ENCODE data around the gene COA1.
"Not testable (repeated sequence)": the region's sequence is repeated elsewhere in the genome, so short reads cannot be mapped to it uniquely, and the experiment has no call there.

The COA1 gene

DNA sequence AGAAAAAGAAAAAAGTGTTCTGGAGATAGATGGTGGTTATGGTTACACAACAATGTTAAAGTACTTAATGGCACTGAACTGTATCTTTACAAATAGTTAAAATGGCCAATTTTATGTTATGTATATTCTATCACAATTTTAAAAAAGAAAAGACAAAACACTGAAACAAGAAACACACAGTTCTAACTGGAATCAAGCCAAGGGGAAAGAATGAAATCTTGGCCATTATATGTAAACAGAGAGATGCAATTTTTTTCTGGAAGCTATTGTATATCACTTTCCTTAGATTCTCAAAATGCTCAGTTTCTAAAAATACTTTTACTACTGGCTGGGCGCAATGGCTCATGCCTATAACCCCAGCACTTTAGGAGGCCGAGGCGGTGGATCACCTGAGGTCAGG, 4.1 kb downstream of the COA1 start:
- DNase-seq: no peak

DNA sequence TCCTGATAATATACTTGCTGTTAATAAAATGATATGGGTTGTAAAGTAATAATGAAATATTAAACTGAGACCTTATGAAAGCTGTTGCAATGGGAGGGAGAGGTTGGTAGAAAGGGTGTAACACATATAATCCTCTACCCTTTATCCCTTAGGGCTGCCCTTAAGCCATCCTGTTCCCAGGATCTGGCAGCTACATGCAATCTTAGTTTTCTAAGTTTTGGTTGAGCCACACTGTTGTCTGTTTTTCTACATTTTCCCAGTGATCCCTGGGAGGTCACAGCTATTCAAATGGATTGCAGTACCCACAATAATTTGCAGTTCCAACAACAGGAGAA, 6.3 kb downstream of the COA1 start:
- no peak for DNase-seq

DNA sequence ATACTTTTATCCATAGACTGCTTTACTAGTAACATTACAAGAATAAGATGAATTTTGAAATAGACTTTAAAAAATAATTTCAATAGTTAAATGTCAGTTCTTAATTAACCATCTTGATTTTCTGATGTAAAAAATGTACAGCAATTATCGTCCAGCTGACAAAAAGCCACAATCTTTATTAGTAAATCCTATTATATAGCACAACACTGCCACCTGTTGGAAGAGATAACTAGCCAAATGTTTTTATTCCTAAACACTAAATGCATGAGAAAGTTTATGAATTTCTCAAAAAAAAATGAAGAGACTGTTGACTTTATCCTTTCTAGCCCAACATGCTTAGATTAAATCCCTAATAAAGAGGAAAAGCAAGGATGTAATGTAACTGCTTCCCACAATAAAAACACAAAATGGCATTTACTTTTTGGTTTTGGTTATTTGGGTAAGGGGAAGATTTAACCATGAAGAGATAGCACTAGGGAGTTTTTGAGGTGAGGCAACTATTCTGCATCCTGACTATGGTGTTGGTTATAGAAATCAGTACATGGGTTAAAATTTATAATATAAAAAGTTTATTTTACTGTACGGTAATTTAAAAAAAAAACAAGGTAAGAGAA, 8.0 kb downstream of the COA1 start:
- peak; percentile 74 for DNase-seq

DNA sequence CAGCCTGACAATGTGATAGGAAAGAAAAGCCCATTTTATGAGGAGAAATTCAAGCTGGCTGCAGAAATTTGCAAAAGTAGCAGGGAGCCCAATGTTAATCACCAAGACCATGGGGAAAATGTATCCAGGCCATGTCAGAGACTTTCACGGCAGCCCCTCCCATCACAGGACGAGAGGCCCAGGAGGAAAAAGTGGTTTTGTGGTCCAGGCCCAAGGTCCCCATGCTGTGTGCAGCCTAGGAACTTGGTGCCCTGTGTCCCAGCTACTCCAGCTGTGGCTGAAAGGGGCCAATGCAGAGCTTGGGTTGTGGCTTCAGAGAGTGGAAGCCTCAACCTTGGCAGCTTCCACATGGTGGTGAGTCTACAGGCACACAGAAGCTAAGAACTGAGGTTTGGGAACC, 12.7 kb downstream of the COA1 start:
- no peak for DNase-seq

DNA sequence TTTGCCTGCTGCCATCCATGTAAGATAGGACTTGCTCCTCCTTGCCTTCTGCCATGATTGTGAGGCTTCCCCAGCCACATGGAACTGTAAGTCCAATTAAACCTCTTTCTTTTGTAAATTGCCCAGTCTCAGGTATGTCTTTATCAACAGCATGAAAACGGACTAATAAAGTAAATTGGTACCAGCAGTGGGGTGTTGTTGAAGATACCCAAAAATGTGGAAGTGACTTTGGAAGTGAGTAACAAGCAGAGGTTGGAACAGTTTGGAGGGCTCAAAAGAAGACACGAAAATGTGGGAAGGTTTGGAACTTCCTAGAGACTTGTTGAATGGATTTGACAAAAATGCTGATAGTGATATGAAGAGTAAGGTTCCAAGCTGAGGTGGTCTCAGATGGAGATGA, 13.4 kb downstream of the COA1 start:
- DNase-seq: not testable (repeated sequence)

DNA sequence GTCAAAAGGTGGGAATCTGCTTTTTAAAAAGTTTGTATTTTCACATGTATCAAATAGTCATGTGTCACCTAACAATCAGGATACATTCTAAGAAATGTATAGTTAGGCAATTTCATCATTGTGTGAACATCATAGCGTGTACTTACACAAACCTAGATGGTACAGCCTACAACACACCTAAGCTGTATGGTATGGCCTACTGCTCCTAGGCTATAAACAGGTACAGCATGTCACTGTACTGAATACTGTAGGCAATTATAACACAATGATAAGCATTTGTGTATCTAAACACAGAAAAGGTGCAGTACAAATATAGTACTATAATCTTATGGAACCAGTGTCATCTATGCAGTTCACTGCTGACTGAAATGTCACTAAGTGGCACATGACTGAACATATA, 17.8 kb downstream of the COA1 start:
- DNase-seq: no peak

DNA sequence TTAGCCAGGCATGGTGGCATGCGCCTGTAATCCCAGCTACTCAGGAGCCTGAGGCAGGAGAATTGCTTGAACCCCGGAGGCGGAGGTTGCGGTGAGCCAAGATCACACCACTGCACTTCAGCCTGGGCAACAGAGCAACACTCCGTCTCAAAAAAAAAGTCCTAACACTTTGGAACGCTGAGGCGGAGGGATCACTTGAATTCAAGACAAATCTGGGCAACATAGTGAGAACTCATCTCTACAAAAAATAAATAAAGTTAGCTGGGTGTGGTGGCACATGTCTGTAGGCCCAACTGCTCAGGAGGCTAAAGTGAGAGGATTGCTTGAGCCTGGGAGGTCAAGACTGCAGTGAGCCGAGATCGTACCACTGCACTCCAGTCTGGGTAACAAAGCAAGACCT, 21.3 kb downstream of the COA1 start:
- DNase-seq: not testable (repeated sequence)

DNA sequence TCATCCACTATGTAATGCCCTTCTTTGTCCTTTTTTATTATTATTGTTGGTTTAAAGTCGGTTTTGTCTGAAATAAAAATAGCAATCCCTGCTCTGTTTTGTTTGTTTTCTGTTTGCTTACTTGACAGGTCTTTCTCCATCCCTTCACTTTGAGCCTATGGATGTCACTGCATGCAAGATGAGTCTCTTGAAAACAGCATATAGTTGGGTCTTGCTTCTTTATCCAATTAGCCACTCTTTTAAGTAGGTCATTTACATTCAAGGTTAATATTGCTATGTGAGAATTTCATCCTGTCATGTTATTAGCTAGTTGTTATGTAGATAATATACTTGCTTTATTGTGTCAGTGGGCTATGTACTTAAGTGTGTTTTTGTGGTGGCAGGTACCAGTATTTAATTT, 25.8 kb downstream of the COA1 start:
- no peak for DNase-seq

DNA sequence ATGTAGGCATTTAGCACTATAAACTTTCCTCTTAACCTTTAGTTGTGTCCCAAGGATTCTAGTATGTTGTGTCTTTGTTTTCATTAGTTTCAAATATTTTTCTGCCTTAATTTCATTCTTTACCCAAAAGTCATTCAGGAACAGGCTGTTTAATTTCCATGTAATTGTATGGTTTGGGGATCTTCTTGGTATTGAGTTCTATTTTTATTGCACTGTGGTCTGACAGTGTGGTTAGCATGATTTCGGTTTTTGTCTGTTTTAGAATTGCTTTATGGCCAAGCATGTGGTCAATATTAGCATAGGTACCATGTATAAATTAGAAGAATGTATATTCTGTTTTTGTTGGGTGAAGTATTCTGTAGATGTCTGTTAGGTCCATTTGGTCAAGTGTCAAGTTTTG, 26.3 kb downstream of the COA1 start:
- DNase-seq: no peak

DNA sequence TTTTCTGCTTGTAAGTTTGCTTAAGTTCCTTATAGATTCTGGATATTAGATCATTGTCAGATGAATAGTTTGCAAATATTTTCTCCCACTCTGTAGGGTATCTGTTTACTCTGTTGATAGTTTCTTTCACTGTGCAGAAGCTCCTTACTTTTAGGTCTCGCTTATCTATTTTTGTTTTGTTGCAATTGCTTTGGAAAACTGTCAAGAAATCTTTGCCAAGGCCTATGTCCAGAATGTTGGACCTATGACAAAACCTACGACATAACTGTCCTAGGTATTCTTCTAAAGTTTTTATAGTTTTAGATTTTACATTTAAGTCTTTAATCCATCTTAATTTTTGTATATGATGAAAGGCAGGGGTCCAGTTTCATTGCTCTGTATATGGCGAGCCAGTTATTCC, 27.4 kb downstream of the COA1 start:
- no peak for DNase-seq

DNA sequence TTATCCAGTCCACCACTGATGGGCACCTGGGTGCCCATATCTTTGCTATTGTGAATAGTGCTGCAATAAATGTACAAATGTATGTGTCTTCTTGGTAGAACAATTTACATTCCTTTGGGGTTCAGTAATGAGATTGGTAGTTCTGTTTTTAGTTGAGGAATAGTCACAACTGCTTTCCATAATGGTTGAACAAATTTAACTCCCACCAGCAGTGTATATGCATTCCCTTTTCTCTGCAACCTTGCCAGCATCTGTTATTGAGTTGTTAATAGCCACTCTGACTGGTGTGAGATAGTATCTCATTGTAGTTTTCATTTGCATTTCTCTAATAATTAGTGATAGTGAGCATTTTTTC, 27.8 kb downstream of the COA1 start:
- no peak for DNase-seq

DNA sequence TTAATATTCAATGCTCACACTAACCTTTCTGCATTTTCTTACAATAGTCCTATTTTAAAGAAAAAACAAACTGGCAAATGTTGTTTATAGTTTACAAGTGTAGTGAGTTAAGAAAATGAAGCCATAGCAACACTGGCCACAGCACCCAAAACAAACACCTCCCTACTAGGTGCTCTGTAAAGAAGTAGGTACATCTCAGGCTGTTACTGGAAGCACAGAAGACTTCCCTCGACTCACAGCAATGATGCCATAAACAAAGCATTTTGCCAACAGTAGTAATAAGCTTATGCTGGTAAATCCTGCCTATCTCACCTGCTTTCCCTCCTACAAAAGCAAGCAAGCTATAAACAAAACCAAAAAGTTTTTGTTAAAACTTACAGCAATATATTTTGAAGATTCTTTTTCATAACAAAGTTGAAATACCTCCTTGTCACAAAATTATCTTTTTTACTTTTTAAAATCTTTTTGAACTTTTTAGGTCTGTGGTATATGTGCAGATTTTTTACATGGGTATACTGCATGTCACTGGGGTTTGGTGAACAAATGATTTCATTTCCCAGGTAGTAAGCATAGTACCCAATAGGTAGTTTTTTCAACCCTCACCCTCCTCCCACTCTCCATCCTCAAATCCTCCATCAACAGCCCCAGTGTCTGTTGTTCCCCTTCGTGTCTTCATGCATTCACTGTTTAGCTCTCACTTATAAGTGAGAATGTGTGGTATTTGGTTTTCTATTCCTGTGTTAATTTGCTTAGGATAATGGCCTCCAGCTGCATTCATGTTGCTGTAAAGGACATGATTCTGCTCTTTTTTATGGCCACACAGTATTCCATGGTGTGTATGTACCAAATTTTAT, 28.4 kb downstream of the COA1 start:
- DNase-seq: no peak

DNA sequence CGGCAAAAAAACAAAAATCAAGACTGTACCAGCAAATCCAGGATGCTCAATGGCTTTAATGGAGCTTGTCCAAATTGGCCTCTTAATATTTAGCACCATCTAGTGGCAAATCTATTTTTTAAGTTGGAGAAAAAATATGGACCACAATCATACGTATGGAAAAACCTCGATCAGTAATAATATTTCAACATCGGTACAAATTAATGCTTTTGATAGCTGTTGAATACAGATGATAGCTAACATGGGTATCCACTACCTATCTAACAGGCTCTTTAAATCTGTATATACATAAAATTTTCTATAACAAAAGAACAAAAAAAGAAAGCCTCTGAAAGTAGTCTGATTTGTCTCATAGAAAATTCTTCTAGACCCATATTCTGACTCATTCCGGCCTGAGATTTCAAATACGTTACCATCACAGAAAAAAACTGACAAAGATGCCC, 29.2 kb downstream of the COA1 start:
- DNase-seq: peak; percentile 75

DNA sequence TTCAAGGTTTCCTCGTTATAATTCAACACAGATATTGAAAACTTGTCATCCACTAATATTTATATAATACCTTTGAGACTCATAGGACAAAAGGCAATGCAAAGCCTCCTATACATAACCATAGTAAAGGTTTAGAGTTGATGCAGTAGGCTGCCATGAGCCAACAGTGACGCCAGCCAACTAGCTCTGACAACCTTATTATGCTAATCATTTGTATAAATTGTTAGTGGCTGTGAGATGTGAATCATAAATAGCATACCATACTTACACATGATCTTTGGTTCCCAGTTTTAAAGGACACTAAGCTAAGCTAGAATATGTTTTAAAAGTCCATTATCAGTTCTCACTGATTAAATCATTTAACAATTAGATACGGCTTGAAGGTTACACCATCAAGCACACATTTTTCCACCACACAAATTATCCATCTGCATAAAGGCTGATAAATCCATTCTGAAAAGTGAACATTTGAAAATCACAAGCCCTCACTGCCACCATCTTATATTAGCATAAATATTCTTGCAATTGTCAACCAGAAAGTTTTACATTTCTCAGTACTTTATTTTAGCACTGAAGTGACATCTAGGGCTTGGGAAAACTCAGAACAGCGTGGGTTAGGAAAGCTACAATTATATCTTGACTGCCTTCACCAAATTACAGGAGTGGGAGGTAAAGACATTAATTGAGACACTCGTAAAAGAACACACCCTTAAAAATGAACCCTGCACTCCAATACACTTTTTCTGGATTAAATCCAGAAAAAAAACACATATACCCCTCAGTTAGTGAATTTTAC, 30.7 kb downstream of the COA1 start:
- DNase-seq: no peak

DNA sequence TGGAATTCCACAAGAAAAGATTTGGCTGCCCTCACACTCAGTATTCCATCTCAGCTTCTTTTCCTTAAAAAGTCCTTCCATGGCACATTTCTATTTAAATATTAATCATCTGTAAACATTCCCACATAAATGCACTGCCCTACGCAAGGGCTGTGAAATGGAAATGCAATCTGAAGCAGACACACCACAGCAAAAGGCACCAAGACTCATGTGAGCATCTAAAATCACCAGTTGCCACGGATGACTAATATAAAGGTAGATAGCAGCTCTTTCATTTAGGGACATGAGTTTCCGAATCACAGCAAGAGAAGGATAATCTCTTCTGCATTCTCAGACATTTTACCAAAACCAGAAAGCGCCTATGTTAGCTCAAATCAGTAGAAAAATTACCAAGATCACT, 31.6 kb downstream of the COA1 start:
- DNase-seq: no peak

DNA sequence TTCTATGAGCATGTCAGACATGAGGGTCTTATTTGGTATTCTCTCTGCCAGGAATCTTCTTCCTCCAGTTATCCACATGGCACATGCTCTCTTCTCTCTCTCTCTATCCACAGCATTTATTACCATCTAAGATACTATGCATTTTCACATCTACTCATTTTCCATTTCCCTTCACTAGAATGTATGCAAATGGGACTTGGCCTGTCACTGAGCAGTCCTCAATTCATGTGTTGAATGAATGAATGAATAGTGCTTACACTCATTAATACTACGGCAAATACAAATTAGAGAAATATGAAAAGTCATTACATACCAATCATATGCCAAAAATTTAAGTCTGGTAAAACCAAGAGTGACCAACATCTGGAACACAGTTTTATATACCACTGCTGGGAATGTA, 34.0 kb downstream of the COA1 start:
- no peak for DNase-seq

DNA sequence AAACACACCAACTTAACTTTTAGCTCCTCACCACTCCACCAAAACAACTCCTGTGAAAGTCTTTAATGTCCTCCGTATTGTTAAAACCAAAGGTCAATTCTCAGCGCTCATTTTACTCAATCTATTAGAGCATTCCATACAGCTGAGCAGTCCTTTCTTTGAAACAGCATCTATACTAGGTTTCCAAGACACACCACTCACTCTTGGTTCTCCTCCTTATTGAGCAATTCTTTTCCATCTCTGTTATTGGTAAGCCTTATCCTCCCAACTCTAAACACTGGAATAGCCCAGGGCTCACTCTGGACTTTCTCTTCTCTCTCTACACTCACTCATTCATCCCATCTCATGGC, 34.9 kb downstream of the COA1 start:
- no peak for DNase-seq

DNA sequence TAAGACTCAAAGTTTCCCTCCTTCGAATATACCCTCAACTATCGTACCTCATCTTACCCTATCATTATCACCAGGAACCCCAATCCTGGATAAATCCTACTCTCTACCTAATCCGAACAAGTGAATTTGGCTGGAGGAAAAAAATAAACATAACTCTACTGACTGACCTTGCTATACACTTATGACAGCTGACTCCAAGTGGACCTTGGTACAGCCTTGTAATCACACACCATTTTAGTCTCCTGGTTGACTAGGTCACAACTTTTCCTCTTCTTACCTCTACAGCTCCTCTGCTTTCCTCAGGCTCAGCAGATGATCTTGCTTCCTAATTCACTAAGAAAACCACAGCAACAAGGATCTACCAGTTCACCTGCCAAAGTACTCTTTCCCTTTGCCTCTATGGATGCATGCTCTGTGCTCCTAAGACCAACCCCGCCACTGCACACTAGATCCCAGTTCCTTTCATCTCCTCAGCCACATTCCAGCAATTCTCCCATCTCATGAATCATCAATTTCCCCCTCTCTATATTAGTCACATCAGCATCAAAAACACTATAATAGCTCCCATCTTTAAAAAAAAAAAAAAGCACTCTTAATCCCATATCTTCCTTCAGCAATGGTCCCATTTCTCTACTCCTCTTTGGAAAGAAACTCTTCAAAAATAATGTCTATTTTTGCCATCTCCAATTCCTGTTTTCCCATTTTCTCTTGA, 35.5 kb downstream of the COA1 start:
- no peak for DNase-seq

DNA sequence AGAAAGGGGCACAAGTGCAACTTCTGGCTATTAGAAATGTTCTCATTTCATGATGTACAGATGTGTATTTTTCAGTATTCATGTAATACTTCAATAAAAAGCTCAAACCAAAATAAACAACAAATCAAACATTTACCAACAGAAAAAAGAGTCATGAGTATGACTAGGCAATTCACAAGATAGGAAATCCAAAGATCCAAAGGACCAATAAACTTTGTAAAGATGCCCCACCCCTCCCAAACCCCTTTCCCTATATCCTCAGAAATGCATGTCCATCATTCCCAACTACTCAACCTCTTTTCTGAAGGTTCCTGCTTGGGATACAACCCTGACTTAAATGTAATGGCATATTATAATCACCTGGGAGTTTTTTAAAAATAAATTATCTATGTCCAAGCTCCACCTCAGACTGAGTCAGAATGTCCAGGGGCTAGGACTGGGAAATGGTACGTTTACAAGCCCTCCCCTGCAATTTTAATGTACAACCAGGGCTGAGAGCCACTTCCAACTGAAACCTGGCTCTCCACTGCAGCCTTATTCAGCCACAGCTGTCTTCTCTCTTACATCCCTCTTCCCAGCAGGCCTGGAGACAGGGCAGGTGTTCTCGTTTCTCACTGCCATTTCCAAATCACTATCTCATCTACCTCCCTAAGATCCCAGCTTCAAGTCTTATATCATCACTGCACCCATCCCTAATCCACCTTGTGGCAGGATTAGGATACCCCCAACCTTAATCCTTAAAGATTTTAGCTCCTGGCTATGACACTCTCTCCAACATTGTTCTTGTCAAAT, 36.5 kb downstream of the COA1 start:
- no peak for DNase-seq

DNA sequence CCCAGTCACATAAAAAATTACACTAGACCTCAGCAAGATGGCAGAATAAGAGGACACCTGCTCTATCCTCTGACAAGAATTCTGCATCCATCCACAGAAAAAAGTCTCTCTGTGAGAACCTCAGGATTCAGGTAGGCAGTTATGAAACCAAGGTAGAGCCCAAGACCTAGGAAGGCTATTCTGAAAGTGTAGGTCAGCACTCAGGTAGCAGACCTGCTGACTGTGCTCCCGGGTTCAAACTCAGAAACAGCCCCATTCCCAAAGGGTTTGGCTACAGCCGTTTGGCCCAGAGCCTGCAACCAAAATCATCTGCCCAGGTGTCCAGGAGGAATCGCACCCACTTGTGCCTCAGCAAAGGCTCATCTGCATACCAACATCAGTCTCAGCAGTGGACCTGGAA, 37.7 kb downstream of the COA1 start:
- DNase-seq: no peak

DNA sequence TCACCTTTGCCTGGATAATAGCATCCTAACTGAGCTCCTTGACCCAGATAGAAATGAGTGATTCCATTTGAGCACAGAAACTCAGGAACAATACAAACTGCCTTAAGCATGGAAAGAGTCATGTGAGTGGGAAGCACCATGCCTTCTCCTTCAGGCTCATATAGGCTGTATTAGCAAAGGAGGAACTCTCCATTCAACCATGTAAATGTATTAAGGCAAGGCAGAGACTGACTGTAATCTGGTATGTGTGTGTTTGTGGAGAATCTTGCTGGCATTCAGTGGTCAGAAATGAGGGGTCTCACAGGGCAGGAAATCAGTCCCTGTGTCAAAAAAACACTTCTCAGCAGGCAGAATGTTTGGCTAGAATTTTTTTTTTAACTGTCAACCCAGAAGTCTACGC, 40.2 kb downstream of the COA1 start:
- no peak for DNase-seq

DNA sequence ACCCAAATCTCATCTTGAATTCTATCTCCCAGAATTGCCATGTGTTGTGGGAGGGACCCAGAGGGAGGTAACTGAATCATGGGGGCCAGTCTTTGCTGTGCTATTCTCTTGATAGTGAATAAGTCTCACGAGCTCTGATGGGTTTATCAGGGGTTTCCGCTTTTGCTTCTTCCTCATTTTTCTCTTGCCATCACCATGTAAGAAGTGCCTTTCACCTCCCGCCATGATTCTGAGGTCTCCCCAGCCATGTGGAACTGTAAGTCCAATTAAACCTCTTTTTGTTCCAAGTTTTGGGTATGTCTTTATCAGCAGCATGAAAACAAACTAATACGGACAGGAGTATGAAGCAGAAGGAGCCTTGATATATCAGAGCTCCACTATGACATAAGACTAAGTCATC, 41.5 kb downstream of the COA1 start:
- DNase-seq: not testable (repeated sequence)

DNA sequence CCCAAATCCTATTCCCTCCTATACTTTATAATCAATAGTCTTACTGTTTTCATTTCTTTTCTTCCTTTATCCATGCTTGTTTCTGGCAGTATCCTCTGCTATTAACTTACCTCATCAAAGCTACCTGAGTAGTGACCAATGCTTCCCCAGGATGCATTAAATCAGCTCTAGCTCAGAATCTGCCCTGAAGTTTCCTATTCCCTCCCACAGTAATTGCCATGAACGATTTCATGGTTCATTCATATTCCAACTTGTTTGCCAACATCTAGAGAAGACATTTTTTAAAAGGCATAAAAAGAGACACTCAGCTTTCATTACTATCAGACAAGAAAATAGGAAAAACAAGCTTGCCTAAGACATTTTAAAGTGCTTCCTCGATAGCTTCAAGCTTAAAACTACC, 42.3 kb downstream of the COA1 start:
- no peak for DNase-seq

All from NCI-H1694 (cell line).